T47D (cell line): ENCODE measurements around the gene AK4.
A peak's percentile ranks its signal among the peaks of the same experiment; 100 is the strongest.

Experiments used
- DNase-seq, 2 experiments: peaks; one replicate each; pipeline versions ENCODE4 v3.0.0 to v3.0.0-alpha.2; 2011 to 2012; ENCODE audit warnings: low read depth in 1 of 2, low spot score in 1 of 2
- JUND ChIP-seq: IDR thresholded peaks from 2 replicates; pipeline ENCODE4 v1.6.1; 2012; ENCODE audit warnings: low read depth
- in situ Hi-C: cut with HindIII; loops from 2 replicates; pipeline ENCODE4 v1.10.0; 2016; ENCODE audit warnings: low sequenced_read_pairs, low pct_unique_long_range_greater_than_20kb

Gene AK4

GRCh38 chr1:65175171-65176055 is 27.4 kb downstream of the AK4 start:
- peak in 1 of 2 experiments; percentile 14 for DNase-seq
- TF ChIP-seq JUND, result no peak
- in situ Hi-C loops, result no loop called here

- in situ Hi-C loops, result no loop called here
- no peak for DNase-seq
- TF ChIP-seq JUND, result no peak
Observed at GRCh38 chr1:65176056-65176450, 28.1 kb downstream of the AK4 start.

- TF ChIP-seq JUND, result no peak
- in situ Hi-C loops, result no loop called here
- no peak for DNase-seq
Observed at GRCh38 chr1:65176591-65176990, 28.6 kb downstream of the AK4 start.

- peak in 1 of 2 experiments; percentile 68 for DNase-seq
- in situ Hi-C loops, result no loop called here
Observed at GRCh38 chr1:65177457-65177856, 29.5 kb downstream of the AK4 start.

GRCh38 chr1:65178235-65178634 is 30.2 kb downstream of the AK4 start:
- in situ Hi-C loops, result no loop called here
- peak in 1 of 2 experiments; percentile 41 for DNase-seq
- TF ChIP-seq JUND, result no peak

More at GRCh38 chr1:65177457-65177856, 29.5 kb downstream of the AK4 start:
- no peak for TF ChIP-seq JUND

GRCh38 chr1:65179148-65179547 is 31.1 kb downstream of the AK4 start:
- in situ Hi-C loops, result no loop called here
- TF ChIP-seq JUND, result no peak
- peak in 1 of 2 experiments; percentile 35 for DNase-seq

- no peak for DNase-seq
- in situ Hi-C loops, result no loop called here
- TF ChIP-seq JUND, result no peak
Observed at GRCh38 chr1:65180977-65181376, 33.0 kb downstream of the AK4 start.

- in situ Hi-C loops, result no loop called here
- TF ChIP-seq JUND, result no peak
Observed at GRCh38 chr1:65182658-65183268, 34.8 kb downstream of the AK4 start.

GRCh38 chr1:65189576-65190115 is 41.6 kb downstream of the AK4 start:
- in situ Hi-C loops, result no loop called here
- no peak for TF ChIP-seq JUND
- DNase-seq, result no peak

More at GRCh38 chr1:65182658-65183268, 34.8 kb downstream of the AK4 start:
- no peak for DNase-seq

GRCh38 chr1:65190229-65190628 is 42.2 kb downstream of the AK4 start:
- TF ChIP-seq JUND, result no peak
- in situ Hi-C loops, result no loop called here
- DNase-seq, result no peak

- no peak for DNase-seq
- in situ Hi-C loops, result no loop called here
- no peak for TF ChIP-seq JUND
Observed at GRCh38 chr1:65193129-65193695, 45.2 kb downstream of the AK4 start.

- DNase-seq, result no peak
- TF ChIP-seq JUND, result no peak
- in situ Hi-C loops, result no loop called here
Observed at GRCh38 chr1:65195495-65196417, 47.8 kb downstream of the AK4 start.
